Subcutaneous adipose tissue (tissue), 4 donors: ENCODE results near the gene C20orf144. TPM values are rescaled to one million over a fixed set of nuclear protein-coding genes. Genes with fewer than 3 reads are reported as not detected.

ENCODE experiments used
- total RNA-seq, 4 donors: library from RNA; depleted of rRNA; stranded (reverse); fragments of >200 nt; gene quantifications; one replicate each; pipeline ENCODE4 v1.1.0, GENCODE V29; 2016
- TF ChIP-seq, protein P1 (sequence below): fragments of 450-650 bp; IDR thresholded peaks from one replicate; pipeline ENCODE4 v1.5.1; 2016; ENCODE audit warnings: low read depth, mild to moderate bottlenecking, control low read depth, antibody characterized with exemption, moderate library complexity

Gene C20orf144
- total RNA-seq, 4 donors from 2014 or later = not detected

DNA sequence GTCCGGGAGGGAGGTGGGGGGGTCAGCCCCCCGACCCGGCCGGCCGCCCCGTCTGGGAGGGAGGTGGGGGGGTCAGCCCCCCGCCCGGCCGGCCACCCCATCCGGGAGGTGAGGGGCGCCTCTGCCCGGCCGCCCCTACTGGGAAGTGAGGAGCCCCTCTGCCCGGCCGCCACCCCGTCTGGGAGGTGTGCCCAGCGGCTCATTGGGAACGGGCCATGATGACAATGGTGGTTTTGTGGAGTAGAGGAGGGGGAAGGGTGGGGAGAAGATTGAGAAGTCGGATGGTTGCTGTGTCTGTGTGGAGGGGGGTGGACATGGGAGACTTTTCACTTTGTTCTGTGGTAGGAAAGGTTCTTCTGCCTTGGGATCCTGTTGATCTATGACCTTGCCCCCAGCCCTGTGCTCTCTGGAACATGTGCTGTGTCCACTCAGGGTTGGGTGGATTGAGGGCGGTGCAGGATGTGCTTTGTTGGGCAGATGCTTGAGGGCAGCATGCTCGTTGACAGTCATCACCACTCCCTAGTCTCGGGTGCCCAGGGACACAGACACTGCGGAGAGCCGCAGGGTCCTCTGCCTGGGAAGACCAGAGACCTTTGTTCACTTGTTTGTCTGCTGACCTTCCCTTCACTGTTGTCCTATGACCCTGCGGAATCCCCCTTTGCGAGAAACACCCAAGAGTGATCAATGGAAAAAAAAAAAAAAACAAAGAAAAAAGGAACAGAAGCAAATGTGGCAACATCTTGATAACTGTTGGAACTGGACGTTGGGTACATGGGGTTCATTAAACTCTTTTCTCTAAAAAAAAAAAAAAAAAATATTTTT is 39.7 kb downstream of the C20orf144 start:
- TF ChIP-seq, protein P1, sequence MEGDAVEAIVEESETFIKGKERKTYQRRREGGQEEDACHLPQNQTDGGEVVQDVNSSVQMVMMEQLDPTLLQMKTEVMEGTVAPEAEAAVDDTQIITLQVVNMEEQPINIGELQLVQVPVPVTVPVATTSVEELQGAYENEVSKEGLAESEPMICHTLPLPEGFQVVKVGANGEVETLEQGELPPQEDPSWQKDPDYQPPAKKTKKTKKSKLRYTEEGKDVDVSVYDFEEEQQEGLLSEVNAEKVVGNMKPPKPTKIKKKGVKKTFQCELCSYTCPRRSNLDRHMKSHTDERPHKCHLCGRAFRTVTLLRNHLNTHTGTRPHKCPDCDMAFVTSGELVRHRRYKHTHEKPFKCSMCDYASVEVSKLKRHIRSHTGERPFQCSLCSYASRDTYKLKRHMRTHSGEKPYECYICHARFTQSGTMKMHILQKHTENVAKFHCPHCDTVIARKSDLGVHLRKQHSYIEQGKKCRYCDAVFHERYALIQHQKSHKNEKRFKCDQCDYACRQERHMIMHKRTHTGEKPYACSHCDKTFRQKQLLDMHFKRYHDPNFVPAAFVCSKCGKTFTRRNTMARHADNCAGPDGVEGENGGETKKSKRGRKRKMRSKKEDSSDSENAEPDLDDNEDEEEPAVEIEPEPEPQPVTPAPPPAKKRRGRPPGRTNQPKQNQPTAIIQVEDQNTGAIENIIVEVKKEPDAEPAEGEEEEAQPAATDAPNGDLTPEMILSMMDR = no peak

DNA sequence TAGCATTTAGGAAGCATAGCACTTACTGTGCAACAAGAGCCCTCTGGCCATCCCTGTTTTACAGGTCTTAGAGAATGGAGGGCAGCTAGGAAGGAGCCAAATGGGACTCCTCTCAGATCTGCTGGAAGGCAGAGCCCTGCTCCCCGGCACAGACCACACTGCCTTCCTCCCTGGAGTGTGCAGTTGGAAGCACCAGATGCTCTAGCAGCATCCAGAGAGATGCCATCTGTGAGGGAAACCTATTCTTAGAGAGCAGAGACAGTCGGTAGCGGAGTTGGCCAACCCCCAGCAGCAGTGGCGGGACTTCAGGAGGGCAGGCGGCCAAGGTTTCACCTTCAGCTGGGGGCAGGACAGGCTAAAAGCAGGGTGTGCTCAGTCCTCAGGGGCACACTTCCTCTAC is 40.7 kb downstream of the C20orf144 start:
- TF ChIP-seq, protein P1 = no peak

DNA sequence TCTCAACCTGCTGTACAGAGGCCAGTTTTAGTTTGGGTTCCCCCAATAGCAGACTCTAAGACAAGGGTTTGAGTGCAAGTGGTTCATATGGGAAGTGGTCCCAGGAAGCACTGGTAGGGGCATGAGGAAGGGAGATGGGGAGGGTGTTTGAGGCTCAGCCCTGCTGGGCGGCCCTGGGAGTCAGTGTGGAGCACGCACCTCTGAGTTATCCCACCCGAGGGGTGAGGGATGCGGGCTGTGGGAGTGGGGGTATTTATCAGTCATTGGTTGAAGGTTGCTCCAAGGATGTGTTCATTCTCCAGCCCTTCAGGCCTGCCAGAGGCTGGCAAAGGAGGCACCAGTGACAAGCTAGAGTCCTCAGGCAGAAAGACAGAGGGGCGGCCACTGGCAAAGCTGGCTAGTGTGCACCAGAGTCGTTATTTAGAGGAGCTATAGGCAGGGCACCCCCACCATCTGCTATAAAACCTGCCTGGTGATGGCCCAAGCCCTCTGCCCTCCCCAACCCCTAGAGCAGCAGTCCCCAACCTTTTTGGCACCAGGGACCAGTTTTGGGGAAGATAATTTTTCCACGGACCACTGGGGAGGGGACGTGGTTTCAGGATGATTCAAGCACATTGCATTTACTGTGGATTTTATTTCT is 41.5 kb downstream of the C20orf144 start:
- TF ChIP-seq, protein P1 = no peak

DNA sequence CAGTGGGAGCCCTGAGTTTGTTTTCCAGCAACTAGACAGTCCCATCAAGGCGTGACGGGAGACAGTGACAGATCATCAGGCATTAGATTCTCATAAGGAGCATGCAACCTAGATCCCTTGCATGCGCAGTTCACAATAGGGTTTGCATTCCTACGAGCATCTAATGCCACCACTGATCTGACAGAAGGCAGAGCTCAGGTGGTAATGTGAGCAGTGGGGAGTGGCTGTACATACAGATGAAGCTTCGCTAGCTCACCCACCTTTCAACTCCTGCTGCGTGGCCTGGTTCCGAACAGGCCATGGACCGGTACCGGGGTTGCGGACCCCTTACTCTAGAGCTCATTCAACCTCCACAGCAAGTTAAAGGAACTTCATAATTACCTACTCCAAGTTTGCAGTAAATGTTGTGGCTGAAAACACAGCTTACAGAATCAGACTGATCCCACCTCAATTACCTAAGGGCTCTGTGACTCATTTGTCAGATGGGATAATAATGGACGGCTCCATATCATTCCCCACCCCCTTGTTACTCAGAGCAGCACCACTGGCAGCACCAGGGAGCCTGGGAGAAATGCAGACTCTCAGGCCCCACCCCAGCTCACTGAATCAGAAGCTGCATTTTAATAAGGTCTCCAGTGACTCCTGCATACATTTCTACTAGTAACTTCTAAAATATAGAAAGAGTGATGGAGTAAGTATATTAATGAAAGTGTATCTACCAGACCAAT is 42.2 kb downstream of the C20orf144 start:
- TF ChIP-seq, protein P1 = no peak

DNA sequence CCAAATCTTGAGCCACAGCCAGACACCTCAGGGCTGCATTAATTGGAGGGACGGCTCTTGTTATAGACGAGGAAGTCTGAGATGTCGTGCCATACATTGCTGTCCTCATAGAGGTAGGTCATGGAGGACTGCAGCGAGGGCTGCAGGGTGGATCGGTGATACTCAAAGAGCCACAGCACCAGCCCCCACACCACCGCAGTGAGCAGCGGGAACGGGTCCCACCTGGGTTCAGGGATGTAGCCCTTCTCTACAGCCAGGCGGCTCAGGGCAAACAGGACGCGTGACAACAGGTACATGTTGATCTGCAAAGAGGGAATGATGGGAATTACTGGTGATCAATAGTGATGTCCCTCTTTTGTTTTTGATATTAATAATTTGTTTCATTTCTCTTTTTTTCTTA is 45.5 kb downstream of the C20orf144 start:
- TF ChIP-seq, protein P1 = no peak

DNA sequence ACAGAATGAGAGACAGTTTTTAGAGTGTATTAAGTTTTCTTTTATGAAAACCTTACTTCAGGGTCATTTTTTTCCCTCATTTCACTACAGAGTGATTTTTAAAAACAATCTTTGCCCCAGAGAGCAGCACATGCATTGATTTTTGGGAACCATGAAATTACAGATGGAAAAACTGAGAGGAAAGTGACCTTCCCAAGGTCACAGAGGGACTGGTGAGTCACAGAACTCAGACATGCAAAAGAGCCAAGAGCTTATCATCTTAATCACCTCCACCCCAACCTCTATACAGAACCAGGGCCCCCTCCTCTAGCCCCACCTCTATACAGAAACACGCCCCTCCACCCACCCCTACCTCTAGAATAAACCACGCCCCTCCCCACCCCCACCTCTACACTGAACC is 47.3 kb downstream of the C20orf144 start:
- TF ChIP-seq, protein P1 = no peak
